WTC11 (cell line): ENCODE measurements around the gene NSFL1C. TPM values are rescaled to one million over a fixed set of nuclear protein-coding genes. Genes with fewer than 3 reads are reported as not detected.

Experiments used
- ATAC-seq: fragments of 200-7000 bp; cut with Tn5 transposase; 2 replicates; pipeline ENCODE4 v1.10.0; 2021; ENCODE audit warnings: mild to moderate bottlenecking, moderate library complexity
- CTCF ChIA-PET: fragments of 300-600 bp; sonication (Branson Sonifier 250); formaldehyde crosslinking; loops from one replicate; lab custom pipeline; 2021; ENCODE audit warnings: antibody characterized with exemption; lab: Charles Lee
- POLR2A ChIA-PET: fragments of 350-600 bp; sonication (Branson Sonifier 250); formaldehyde crosslinking; loops from one replicate; lab custom pipeline; 2021; ENCODE audit warnings: antibody characterized with exemption; lab: Charles Lee
- DNase-seq: peaks from one replicate; pipeline ENCODE4 v3.0.0; 2021; ENCODE audit warnings: low spot score
- H3K27ac Mint-ChIP-seq: 2 replicates; pipeline ENCODE4 v1.8.0; 2021; ENCODE audit warnings: mixed read lengths
- H3K27me3 Mint-ChIP-seq: 2 replicates; pipeline ENCODE4 v1.8.0; 2021; ENCODE audit warnings: low read depth, mild to moderate bottlenecking, moderate library complexity, mixed read lengths
- H3K36me3 Mint-ChIP-seq: 2 replicates; pipeline ENCODE4 v1.8.0; 2021; ENCODE audit warnings: mixed read lengths
- H3K4me1 Mint-ChIP-seq: 2 replicates; pipeline ENCODE4 v1.8.0; 2022; ENCODE audit warnings: mixed read lengths
- H3K4me3 Mint-ChIP-seq: 2 replicates; pipeline ENCODE4 v1.8.0; 2021; ENCODE audit warnings: mild to moderate bottlenecking, moderate library complexity, mixed read lengths
- H3K9me3 Mint-ChIP-seq: 2 replicates; pipeline ENCODE4 v1.8.0; 2021; ENCODE audit warnings: mixed read lengths
- ATF1 ChIP-seq: sonication (generic); formaldehyde crosslinking; IDR thresholded peaks from 2 replicates; pipeline ENCODE4 v1.8.1; 2023; ENCODE audit warnings: mild to moderate bottlenecking, moderate library complexity, missing genetic modification reagents
- ELF4 ChIP-seq: sonication (generic); formaldehyde crosslinking; IDR thresholded peaks from 2 replicates; pipeline ENCODE4 v1.8.1; 2022; ENCODE audit warnings: low read depth, mild to moderate bottlenecking, moderate library complexity, missing genetic modification reagents
- ETV6 ChIP-seq: sonication (generic); formaldehyde crosslinking; IDR thresholded peaks from 2 replicates; pipeline ENCODE4 v1.8.1; 2022; ENCODE audit warnings: mild to moderate bottlenecking, missing genetic modification reagents
- FOXJ3 ChIP-seq: sonication (generic); formaldehyde crosslinking; IDR thresholded peaks from 2 replicates; pipeline ENCODE4 v1.9.0; 2021; ENCODE audit warnings: missing genetic modification reagents, mild to moderate bottlenecking, borderline replicate concordance
- JAZF1 ChIP-seq: fragments of 250-450 bp; sonication (Bioruptor Pico); IDR thresholded peaks from 2 replicates; pipeline ENCODE4 v1.9.0; 2021; ENCODE audit warnings: moderate library complexity, mild to moderate bottlenecking, inconsistent platforms
- KAT7 ChIP-seq: sonication (generic); formaldehyde crosslinking; IDR thresholded peaks from 2 replicates; pipeline ENCODE4 v1.8.1; 2023; ENCODE audit warnings: missing genetic modification reagents, mild to moderate bottlenecking, borderline replicate concordance
- PRRX2 ChIP-seq: fragments of 250-450 bp; sonication (Bioruptor Pico); IDR thresholded peaks from 2 replicates; pipeline ENCODE4 v1.8.0; 2021; ENCODE audit warnings: mild to moderate bottlenecking
- SOX15 ChIP-seq: fragments of 250-450 bp; sonication (Bioruptor Pico); IDR thresholded peaks from 2 replicates; pipeline ENCODE4 v1.9.0; 2021; ENCODE audit warnings: mild to moderate bottlenecking
- TCF7 ChIP-seq: sonication (generic); formaldehyde crosslinking; IDR thresholded peaks from 2 replicates; pipeline ENCODE4 v1.8.0; 2022; ENCODE audit warnings: mild to moderate bottlenecking, low read depth, missing genetic modification reagents, moderate library complexity
- TEAD1 ChIP-seq: sonication (generic); formaldehyde crosslinking; IDR thresholded peaks from 2 replicates; pipeline ENCODE4 v1.8.0; 2022; ENCODE audit warnings: mild to moderate bottlenecking, missing genetic modification reagents
- TP53 ChIP-seq: sonication (generic); formaldehyde crosslinking; IDR thresholded peaks from 2 replicates; pipeline ENCODE4 v1.8.1; 2023; ENCODE audit warnings: mild to moderate bottlenecking, missing genetic modification reagents
- USF1 ChIP-seq: sonication (generic); formaldehyde crosslinking; IDR thresholded peaks from 2 replicates; pipeline ENCODE4 v1.8.0; 2022; ENCODE audit warnings: mild to moderate bottlenecking, missing genetic modification reagents
- ZBTB43 ChIP-seq: sonication (generic); formaldehyde crosslinking; IDR thresholded peaks from 2 replicates; pipeline ENCODE4 v1.8.1; 2023; ENCODE audit warnings: mild to moderate bottlenecking, missing genetic modification reagents
- ZNF423 ChIP-seq: fragments of 250-450 bp; sonication (Bioruptor Pico); IDR thresholded peaks from 2 replicates; pipeline ENCODE4 v2.1.2; 2022; ENCODE audit warnings: mild to moderate bottlenecking, moderate library complexity
- ZNF671 ChIP-seq: fragments of 250-450 bp; sonication (Bioruptor Pico); IDR thresholded peaks from 2 replicates; pipeline ENCODE4 v1.8.0; 2021; ENCODE audit warnings: mild to moderate bottlenecking
- ZSCAN18 ChIP-seq: fragments of 250-450 bp; sonication (Bioruptor Pico); IDR thresholded peaks from 2 replicates; pipeline ENCODE4 v2.1.2; 2022; ENCODE audit warnings: mild to moderate bottlenecking, moderate library complexity
- total RNA-seq: library from RNA; stranded (reverse); gene quantifications from 3 replicates; pipeline ENCODE4 v1.2.3, GENCODE V29; 2021
- TF ChIP-seq, protein P1 (sequence below): sonication (generic); formaldehyde crosslinking; IDR thresholded peaks from 2 replicates; pipeline ENCODE4 v1.8.0; 2023; ENCODE audit warnings: missing genetic modification reagents, mild to moderate bottlenecking, borderline replicate concordance
- TF ChIP-seq, protein P2 (sequence below): sonication (generic); formaldehyde crosslinking; IDR thresholded peaks from 2 replicates; pipeline ENCODE4 v1.8.1; 2023; ENCODE audit warnings: mild to moderate bottlenecking, missing genetic modification reagents, borderline replicate concordance

NSFL1C gene
- total RNA-seq, 1 experiment from 2014 or later, result 85.5 TPM

- no peak for TF ChIP-seq PRRX2
- no peak for TF ChIP-seq SOX15 (CRISPR knock-in tag)
- TF ChIP-seq TCF7, result no peak
- TF ChIP-seq ZNF671 (CRISPR knock-in tag), result no peak
- TF ChIP-seq, protein P1, sequence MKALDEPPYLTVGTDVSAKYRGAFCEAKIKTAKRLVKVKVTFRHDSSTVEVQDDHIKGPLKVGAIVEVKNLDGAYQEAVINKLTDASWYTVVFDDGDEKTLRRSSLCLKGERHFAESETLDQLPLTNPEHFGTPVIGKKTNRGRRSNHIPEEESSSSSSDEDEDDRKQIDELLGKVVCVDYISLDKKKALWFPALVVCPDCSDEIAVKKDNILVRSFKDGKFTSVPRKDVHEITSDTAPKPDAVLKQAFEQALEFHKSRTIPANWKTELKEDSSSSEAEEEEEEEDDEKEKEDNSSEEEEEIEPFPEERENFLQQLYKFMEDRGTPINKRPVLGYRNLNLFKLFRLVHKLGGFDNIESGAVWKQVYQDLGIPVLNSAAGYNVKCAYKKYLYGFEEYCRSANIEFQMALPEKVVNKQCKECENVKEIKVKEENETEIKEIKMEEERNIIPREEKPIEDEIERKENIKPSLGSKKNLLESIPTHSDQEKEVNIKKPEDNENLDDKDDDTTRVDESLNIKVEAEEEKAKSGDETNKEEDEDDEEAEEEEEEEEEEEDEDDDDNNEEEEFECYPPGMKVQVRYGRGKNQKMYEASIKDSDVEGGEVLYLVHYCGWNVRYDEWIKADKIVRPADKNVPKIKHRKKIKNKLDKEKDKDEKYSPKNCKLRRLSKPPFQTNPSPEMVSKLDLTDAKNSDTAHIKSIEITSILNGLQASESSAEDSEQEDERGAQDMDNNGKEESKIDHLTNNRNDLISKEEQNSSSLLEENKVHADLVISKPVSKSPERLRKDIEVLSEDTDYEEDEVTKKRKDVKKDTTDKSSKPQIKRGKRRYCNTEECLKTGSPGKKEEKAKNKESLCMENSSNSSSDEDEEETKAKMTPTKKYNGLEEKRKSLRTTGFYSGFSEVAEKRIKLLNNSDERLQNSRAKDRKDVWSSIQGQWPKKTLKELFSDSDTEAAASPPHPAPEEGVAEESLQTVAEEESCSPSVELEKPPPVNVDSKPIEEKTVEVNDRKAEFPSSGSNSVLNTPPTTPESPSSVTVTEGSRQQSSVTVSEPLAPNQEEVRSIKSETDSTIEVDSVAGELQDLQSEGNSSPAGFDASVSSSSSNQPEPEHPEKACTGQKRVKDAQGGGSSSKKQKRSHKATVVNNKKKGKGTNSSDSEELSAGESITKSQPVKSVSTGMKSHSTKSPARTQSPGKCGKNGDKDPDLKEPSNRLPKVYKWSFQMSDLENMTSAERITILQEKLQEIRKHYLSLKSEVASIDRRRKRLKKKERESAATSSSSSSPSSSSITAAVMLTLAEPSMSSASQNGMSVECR (CRISPR knock-in tag), result no peak
- no peak for TF ChIP-seq TP53 (CRISPR knock-in tag)
- no peak for TF ChIP-seq USF1 (CRISPR knock-in tag)
- TF ChIP-seq TEAD1, result no peak
- TF ChIP-seq FOXJ3 (CRISPR knock-in tag), result no peak
- TF ChIP-seq ETV6 (CRISPR knock-in tag), result no peak
- ChIA-PET POLR2A (no interaction called here), CTCF (interaction anchor here (1.9 kb wide), 1 partner anchor 10 kb away, joined by 5 read pairs; no protein-coding TSS in a partner anchor)
- no peaks in the 10 kb centered on the region for H3K4me1 Mint-ChIP-seq
- peaks cover 20% of the 10 kb centered on the region for H3K9me3 Mint-ChIP-seq
- DNase-seq, result no peak
- ATAC-seq, result no peak
- H3K27me3 Mint-ChIP-seq, result peaks cover 46% of the 10 kb centered on the region
- no peak overlapping the region for H3K27ac Mint-ChIP-seq
- no peak overlapping the region for H3K4me3 Mint-ChIP-seq
- H3K36me3 Mint-ChIP-seq, result no peaks in the 10 kb centered on the region
Observed at GRCh38 chr20:1493536-1493935, 26.9 kb upstream of the NSFL1C start.

GRCh38 chr20:1491860-1492642 is 25.4 kb upstream of the NSFL1C start:
- Mint-ChIP-seq H3K4me3 (no peak overlapping the region), H3K4me1 (no peaks in the 10 kb centered on the region), H3K27ac (no peak overlapping the region), H3K9me3 (peaks cover 13% of the 10 kb centered on the region), H3K36me3 (no peaks in the 10 kb centered on the region), H3K27me3 (peaks cover 41% of the 10 kb centered on the region)
- ChIA-PET CTCF (interaction anchor here (1.9 kb wide), 1 partner anchor 12 kb away, joined by 5 read pairs; no protein-coding TSS in a partner anchor), POLR2A (no interaction called here)
- DNase-seq (no peak), ATAC-seq (no peak)
- TF ChIP-seq ZBTB43 (CRISPR knock-in tag) (no peak), ZNF423 (no peak), JAZF1 (CRISPR knock-in tag) (no peak), SOX15 (CRISPR knock-in tag) (no peak), ATF1 (CRISPR knock-in tag) (no peak), ZSCAN18 (no peak), KAT7 (CRISPR knock-in tag) (no peak), ELF4 (CRISPR knock-in tag) (no peak)
- TF ChIP-seq, protein P1 (CRISPR knock-in tag), result no peak
- TF ChIP-seq, protein P2, sequence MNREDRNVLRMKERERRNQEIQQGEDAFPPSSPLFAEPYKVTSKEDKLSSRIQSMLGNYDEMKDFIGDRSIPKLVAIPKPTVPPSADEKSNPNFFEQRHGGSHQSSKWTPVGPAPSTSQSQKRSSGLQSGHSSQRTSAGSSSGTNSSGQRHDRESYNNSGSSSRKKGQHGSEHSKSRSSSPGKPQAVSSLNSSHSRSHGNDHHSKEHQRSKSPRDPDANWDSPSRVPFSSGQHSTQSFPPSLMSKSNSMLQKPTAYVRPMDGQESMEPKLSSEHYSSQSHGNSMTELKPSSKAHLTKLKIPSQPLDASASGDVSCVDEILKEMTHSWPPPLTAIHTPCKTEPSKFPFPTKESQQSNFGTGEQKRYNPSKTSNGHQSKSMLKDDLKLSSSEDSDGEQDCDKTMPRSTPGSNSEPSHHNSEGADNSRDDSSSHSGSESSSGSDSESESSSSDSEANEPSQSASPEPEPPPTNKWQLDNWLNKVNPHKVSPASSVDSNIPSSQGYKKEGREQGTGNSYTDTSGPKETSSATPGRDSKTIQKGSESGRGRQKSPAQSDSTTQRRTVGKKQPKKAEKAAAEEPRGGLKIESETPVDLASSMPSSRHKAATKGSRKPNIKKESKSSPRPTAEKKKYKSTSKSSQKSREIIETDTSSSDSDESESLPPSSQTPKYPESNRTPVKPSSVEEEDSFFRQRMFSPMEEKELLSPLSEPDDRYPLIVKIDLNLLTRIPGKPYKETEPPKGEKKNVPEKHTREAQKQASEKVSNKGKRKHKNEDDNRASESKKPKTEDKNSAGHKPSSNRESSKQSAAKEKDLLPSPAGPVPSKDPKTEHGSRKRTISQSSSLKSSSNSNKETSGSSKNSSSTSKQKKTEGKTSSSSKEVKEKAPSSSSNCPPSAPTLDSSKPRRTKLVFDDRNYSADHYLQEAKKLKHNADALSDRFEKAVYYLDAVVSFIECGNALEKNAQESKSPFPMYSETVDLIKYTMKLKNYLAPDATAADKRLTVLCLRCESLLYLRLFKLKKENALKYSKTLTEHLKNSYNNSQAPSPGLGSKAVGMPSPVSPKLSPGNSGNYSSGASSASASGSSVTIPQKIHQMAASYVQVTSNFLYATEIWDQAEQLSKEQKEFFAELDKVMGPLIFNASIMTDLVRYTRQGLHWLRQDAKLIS (CRISPR knock-in tag), result no peak
